Activated CD4-positive, CD25-positive, alpha-beta regulatory T cell treated with anti-CD3 and anti-CD28 coated beads, Interleukin-2, amount 50 U/mL, for 72 hours (primary cell): ENCODE measurements around the gene OLAH.

ENCODE experiments used
- DNase-seq: peaks from one replicate; pipeline ENCODE4 v3.0.0; 2021

The OLAH gene

DNA sequence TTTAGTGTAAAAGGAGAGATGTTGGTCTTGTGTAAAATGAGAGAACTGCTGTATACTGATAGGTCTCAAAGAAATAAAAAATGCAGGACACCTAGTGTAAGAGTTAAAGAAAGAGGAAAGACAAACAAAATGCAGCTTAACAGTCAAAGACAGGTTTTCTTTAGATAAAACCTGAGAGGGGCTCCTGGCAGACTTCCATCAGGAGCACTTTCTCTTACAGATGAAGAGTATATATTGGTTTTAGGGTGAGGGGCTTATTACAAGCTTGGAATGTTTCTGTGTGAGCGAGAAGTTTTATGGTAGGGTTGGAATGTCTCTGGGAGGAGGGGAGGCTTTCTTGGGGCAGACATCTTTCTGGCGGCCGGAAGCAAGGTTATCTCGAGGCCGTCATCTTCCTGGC, 28.6 kb downstream of the OLAH start:
- DNase-seq = no peak

DNA sequence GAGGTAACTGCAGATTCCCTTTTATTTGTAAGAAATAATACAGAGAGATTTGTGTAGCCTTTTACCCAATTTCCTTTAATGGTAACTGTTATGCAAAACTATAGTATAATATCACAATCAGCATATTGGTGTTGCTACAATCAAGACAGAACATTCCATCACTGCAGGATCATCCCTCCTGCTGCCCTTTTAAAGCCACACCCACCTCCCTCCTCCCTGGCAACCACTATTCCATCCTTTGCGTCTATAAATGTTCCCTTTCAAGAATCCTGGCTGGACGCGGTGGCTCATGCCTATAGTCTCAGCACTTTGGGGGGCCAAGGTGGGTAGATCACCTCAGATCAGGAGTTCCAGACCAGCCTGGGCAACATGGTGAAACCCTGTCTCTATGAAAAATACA, 31.7 kb downstream of the OLAH start:
- no peak for DNase-seq

DNA sequence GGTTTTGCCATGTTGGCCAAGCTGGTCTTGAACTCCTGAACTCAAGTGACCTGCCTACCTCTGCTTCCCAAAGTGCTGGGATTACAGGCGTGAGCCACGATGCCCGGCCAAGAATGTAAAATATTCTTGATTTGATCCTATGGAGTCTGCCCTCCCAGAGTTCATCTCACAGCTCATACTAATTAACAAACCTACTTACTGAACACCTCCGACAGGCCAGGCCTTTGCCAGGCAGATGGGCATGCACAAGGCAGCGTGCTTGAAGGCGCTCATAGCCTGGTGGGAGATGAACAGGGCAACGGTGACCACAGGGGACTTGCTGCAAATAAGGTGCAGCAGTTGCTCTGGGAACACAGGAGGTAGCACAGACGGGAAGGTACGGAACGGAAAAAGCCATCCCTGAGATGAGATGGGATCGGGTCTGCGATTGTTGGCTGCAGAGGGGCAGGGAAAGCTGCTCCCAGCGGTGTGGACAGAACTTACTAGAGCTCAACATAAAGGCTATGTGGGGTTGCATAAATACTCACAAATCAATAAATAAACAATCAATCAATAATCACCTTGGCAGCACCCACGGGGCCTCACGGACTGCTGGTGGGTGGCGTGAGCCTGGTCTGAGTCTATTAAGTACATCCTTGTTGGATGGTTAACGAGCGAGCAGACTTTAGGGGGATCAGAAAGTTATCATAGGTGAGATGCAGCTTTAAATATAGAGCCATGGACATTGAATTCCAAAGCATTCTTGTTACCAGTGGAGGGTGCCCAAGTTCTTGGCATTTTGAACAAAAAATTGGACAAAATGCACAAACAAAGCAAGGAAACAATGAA, 40.1 kb downstream of the OLAH start:
- DNase-seq = no peak

DNA sequence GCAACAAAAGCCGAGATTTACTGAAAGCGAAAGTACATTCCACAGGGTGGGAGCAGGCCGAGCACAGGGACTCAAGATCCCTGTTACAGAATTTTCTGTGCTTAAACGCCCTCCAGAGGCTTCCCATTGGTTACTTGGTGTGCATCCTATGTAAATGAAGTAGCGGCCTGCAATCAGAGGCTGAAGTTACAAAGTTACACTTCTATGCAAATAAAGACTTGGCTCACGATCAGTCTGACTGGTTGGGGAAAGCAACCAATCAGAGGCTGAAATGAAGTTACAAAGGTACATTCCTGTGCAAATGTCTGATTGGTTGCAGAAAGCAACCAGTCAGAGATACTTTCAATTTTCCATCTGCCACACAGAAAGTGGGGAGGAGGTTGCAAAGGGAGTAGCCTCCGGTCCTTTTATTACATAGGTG, 40.8 kb downstream of the OLAH start:
- no peak for DNase-seq

DNA sequence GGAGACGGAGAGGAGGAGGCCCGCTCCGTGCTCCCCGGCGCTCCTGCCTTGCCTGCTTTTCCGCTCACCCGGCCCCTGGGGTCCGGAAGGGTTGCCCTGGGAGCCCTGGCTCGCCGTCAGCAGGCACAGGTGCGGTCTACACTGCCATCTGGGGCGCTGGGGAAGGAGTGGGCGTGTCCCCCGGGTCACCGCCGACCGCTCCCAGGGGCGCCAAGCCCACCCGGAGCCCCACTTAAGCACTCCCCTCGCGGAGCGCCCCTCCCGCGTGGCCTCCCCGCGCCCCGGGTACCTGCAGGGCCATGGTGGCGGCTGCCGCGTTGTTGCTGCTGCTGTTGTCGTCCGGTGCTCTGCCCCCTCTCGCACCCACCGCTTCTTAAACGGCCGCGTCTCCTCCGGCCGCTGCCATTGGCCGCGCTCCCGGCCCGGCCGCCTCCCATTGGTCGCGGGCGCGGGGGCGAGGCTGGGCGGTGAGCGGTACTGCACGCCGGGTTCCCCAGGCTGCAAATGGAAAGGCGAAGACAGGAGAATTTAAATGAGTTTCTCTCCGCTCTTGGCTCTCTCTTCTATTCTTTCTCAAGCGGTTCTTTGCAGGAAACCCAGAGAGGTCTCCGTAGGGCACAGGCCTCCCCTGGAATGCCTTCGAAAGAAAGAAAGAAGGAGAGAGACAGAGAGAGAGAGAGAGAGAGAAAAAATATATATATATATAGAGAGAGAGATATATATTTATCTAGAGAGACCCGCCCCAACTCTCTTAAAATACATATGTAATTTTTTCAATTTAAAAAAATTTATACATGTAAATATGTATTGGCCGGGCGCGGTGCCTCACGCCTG, 44.9 kb downstream of the OLAH start, which contains the start of gene ACBD7:
ACBD7 (minus strand) TSS at position 349 of the 834 bp plus-strand sequence; CDS start at position 301, 48 bp downstream.
- DNase-seq = peak; percentile 82

DNA sequence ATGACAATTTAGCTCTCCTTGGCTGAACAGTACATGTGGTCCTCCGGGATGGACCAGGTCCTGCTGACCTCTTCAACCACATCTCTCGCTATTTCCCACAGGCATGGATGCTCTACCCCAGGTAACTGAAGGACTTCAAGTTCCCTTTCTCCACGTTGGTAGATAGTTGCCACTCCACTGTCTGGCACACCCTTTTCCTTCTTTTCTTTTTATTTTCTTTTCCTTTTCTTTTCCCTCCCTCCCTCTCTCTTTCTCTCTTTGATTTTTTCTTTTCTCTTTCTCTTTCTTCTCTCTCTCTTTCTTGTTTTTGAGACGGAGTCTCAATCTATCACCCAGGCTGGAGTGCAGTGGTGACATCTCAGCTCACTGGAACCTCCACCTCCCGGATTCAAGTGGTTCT, 47.7 kb downstream of the OLAH start:
- no peak for DNase-seq

DNA sequence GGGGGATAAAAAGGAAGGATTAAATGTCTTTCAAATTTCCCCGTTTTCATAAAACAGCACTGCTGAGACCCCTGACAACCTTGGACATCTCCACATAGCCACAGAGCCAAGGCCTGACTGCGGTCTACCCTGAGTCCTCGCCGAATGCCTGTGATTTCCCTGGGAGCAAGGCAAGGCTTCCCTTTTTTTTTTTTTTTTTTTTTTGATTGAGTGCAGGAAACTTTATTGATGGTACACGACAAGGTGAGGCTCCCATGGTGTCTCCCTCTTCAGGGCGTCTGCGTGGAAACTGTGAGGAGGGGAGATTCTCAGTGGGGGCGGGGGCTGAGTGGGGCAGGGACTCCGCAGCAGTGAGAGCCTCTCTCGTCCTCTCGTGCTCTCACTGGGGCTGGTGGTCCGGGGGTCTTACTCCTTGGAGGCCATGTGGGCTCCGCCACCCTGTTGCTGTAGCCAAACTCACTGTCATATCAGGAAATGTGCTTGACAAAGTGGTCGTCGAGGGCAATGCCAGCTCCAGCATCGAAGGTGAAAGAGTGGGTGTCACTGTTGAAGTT, 49.2 kb downstream of the OLAH start:
- DNase-seq = no peak

DNA sequence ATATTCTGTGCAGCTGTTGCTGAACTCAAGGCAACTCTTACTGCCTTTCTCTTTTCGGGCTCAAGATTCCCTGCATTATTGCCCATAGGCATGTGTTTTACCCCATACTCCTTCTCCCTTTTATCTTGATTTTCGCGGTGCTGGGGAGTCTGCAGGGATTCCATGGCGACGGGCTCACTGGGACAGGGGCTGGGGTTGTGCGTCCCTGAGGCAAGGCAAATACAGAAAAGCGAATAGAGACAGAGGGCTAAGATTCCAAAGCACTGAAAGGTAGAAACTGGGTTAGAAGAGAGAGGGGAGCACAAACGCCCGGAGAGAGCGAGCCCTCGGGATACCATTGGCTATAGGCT, 52.9 kb downstream of the OLAH start:
- DNase-seq = no peak

DNA sequence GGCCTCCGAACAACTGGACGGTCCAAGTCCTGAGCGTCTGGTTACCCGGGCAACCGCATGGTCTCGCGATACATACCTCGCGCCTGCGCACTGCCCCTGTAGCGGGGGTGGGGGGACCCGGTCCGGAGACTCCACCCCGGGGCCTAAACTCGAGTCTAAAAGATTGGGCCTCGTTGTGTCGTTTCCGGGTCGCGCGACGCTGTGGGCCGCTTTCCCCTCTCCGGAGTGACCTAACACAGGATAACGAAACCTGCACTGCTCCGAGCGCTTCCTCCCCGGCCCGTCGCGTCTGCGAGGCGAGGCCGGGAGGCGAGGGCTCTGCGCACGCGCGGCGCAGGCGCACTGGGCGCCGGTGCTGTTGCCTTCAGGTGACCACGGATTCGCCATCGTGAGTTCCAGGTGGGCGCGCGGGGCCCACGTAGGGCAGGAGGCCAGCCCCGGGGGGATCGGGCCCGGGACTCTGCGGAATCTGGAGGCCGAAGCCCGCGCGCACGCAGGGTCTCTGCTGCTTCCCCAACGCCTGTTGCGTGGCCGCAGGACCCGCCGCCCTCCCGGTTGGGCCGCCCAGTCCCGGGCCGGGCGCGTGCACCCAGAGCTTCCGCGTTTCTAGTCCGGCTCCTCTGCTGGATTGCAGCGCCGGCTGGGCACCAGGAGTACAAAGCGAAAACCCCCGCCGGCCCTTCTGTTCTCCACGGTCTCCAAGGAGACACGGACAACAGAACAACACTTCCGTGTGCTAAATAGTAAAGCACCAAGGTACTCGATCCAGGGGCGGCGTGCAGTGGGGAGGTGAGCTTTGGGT, 53.5 kb downstream of the OLAH start, which contains the start of gene RPP38:
RPP38 (plus strand) TSS at position 345 of the 802 bp plus-strand sequence. CDS start 5,960 bp downstream, outside the sequence.
- peak; percentile 99 for DNase-seq

DNA sequence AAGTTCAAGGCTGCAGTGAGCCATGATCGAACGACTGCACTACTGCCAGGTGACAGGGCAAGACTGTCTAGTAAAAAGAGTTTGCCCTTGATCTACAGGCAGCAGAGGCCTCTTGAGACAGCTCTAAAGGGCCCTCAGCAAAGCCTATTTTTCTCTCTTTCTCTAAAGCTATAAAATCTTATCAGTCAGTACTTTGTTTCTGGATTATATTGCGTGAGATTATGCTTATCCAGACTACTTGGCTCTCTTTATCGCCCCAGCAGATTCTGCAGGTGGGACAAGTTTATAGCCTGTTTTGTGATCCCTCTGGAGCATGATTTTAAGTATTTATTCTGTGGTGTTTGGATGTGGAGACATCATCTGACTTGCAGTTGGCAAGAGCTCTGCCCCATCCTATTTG, 56.1 kb downstream of the OLAH start:
- no peak for DNase-seq

DNA sequence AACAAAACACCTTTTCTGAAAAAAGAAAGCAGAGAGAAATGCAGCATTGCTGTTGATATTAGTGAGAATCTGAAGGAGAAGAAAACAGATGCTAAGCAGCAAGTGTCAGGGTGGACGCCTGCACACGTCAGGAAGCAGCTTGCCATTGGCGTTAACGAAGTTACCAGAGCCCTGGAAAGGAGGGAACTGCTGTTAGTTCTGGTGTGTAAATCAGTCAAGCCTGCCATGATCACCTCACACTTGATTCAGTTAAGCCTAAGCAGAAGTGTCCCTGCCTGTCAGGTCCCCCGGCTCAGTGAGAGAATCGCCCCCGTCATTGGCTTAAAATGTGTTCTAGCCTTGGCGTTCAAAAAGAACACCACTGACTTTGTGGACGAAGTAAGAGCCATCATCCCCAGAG, 59.8 kb downstream of the OLAH start:
- no peak for DNase-seq

DNA sequence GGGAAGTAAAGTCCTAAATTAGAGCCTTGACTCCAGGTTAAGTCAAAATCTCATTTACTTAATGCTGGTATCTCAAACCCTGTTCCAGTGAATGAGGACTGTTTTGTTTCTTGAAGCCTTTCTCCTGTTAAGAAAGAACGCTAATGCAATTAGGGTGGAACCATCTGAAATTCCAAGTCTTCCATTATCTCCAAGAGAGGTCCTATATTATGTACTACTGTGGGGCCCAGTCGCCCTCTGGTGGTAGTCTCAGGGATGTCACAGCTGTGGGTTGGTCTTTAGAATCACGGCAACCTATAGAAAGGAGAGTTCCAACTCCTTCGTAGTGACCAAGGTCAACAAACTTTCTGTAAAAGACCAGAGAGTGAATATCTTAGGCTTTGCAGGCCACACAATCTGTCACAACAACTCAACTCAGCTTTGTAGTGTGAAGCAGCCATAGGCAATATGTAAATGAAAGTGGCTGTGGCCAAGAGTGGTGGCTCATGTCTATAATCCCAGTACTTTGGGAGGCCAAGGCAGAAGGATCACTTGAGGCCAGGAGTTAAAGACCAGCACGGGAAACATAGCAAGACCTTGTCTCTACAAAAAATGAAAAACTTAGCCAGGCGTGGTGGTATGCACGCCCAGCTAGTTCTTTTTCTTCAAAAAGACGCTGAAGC, 62.7 kb downstream of the OLAH start:
- DNase-seq = peak; percentile 69

DNA sequence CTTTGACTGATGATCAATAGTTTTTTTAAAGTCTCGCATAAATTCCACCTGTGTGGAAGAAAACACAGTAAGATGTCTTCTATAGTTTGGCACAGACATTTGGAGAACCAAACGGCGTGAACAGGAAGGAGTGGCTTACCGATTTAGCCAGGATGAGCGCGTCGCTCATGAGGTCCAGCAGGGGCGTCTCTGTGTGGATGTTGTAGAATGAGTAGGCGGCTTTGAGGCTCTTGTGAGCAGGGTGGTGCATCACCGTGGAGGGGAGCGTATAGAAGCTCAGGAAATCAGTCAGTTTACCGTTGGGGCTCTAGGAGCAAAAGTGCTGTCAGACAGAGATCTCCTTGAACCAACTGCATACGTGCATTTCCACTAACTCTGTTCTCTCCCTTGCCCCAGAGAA, 68.9 kb downstream of the OLAH start:
- no peak for DNase-seq

DNA sequence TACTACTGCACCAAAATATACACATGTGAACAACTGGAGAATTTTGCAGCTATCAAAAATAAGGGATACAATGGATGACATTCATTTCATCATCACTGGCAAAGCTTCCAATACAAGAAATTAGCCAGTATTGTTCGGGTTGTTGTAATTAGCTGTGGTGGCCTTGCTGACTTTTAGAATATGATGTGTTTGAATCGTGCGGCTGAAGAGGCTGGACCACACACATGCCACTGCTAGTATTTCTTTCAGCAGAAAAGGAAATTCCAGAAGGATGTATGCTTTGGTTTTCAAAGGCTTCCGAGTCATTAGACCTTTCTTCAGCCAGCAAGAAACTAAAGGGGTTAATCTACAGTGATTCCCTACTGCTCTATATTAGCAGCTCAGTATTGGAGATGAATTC, 70.0 kb downstream of the OLAH start:
- DNase-seq = no peak

DNA sequence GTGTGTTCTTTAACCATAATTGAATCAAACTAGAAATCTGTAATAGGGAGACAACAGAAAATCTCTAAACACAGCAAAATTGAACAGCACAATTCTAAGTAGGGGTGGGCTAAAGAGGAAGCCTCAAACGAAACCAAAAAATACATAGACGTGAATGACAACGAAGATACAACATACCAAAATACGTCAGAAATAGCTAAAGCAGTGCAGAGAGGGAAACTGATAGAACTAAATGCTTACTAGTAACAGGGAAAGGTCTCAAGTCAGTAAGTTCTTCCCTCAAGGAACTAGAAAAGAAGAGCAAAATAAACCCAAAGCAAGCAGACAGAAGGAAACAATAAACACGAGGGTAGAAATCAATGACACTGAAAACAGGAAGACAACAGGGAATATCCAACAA, 72.5 kb downstream of the OLAH start:
- no peak for DNase-seq

DNA sequence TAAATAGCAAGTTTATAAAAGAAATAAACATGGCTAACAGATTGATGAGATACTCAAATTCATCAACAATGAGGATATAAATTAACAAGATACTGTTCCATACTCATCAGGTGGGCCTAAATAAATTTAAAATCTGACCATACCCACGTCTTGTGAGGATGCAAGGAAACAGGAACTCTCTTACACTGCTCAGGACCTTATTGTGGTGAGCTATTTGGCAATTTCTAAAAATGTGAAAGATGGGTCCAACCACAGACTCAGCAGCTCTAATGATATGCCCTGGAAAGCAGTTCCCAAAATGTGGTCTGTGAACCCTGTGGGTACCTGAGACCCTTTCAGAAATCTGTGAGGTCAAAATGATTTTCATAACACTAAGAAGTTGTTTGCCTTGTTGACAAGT, 74.9 kb downstream of the OLAH start:
- DNase-seq = no peak

DNA sequence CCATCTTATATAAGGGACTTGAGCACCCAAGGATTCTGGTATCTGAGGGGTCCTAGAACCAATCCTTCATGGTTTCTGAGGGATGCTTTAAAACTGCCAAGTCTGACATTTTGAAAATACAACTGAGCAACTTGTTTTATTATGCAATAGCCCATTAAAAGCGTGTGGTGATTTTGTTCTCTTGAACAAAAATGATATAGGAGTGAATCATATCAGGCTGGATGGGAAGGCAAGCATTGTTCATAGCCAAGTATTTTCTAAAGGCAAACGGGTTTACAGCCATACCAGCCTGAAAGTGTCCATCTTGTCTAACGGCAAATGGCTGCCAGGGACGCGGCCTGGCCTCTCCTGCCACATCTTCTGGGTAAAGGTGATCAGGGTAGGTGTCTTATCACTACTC, 76.8 kb downstream of the OLAH start:
- no peak for DNase-seq

DNA sequence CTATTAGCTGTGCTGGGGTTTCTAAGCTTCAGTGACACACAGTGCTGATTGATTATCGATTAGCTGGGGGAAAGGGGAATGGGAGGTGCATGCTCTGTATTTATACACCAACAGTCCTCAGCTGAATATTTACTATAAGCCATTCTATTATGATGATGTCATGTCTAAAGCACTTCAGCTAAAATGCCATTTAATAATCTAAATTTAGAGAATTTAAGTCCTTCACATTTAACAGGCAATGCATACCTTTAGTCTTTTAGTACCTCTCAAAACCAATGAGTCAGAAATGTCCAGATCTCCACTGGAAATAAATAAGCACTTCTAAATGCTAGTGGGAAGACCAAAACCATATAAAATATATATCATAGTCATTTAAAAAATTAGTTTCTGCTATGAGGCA, 78.0 kb downstream of the OLAH start:
- DNase-seq = no peak

DNA sequence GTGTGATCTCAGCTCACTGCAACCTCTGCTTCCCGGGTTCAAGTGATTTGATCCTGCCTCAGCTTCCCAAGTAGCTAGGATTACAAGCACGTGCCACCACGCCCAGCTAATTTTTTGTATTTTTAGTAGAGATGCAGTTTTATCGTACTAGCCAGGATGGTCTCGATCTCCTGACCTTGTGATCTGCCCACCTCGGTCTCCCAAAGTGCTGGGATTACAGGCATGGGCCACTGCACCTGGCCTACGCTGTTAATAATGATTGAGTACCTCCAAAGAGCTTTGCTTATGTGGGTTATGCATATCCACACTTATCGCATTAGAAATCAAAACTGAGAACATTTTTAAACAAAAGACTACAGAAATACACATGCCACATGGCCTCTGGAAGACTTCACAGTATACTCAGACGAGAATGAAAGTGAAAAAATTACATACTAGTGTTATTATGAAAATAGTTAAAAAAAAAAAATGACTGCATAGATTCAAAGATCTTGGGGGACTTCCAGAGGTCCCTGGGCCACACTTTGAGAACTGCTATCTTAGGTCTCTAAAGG, 78.8 kb downstream of the OLAH start:
- no peak for DNase-seq
